NCI-H524 treated with DMSO at 0.1 percent for 48 hours (cell line): ENCODE measurements around the gene SLC24A5.

ENCODE experiments used
- DNase-seq: peaks from one replicate; lab custom pipeline; 2025; lab: John Stamatoyannopoulos, UW

SLC24A5 gene

DNA sequence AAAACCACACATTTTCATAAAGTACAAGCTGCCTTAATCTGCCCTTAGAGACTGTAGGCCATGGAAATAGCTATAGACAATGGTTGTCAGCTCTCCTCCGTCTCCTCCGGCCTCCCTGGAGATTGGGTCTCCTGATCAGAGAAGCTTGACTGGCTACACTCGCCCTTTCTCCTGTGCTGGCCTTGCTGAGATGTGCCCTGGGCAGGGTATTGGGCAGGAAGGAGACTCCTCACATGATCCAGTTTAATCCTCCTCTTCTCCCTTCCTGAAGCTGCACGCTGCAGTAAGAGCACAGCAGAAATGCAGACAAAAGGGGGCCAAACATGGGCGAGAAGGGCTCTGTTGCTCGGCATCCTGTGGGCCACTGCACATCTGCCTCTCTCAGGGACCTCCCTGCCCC is at the start of gene SLC24A5:
SLC24A5 (plus strand) TSS at position 246 of the 400 bp plus-strand sequence; CDS start at position 301, 55 bp downstream.
- no peak for DNase-seq

DNA sequence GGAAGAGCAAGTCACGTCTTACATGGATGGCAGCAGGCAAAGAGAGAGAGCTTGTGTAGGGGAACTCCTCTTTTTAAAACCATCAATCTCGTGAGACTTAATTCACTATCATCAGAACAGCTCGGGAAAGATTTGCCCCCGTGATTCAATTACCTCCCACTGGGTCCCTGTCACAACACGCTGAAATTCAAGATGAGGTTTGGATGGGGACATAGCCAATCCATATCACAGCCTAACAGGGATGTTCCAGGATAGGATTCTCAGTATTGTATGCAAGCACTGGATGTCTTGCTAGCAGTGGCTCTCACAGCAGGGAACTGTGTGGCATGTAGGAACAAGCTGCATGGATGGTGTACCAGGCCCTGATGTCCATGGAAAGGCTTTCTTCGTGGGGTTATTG is 47.8 kb upstream of the SLC24A5 start:
- DNase-seq: no peak

DNA sequence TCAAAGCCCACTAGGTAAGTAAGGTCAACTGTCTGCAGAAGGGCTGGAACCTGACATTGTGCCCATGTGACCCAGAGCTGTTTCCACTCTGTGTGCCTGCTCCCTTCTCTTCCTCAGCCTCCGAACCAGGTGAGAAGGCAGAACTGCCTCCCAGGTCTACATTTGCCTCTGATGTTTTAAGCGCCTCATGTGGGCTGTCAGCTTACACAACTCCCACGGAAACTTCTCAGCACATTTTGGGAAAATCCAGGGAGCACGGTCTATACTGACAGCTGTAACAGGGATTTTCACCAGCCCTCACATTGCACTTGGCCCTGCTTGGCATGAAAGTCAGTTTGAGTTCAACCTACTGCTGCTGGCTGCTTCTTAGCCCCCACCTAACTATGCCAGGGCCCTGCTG is 46.9 kb upstream of the SLC24A5 start:
- DNase-seq: no peak

DNA sequence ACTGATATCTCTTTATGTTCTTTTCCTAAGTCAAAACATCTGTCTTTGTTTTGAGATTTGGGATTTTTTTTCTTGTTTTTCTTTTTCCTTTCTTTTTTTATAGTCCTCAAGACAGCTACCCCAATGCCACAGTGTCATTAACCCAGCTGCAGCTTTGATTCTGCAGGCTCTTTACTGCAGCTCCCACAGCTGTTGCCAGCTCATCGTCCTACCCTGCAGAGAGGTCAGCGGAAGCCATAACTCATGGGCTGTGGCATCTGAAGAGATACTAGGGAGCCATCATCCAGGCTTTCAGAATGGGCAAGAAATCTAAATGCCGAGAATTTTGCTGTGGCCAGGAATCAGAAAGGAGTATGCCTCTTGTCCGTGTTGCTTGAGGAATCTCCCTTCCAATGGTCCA is 44.3 kb upstream of the SLC24A5 start:
- DNase-seq: no peak

DNA sequence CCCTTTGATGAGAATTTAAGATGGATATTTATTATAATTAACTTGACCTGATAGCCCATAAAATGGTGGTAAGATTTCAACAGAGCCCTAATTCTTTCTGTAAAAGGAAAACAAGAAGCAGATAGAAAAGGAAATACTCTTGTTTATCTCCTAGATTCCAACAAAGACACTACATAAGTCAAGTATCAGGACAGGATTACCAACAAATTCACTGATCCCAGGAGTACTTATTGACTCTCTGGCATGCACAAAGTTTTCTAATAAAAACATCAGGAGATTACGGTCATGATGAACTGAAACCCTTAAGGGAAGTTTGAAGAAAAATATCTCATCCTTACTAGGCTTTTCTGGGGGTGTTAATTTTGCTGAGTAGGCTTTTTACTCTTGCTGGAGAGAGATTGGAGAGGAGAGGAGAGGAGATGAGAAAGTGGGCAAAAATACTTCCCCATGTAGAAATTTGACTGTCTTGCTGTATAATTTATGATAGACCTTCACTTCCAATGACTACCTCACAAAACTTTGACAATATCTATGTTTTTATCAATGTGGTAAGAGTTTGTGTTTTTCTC is 43.1 kb upstream of the SLC24A5 start:
- DNase-seq: no peak

DNA sequence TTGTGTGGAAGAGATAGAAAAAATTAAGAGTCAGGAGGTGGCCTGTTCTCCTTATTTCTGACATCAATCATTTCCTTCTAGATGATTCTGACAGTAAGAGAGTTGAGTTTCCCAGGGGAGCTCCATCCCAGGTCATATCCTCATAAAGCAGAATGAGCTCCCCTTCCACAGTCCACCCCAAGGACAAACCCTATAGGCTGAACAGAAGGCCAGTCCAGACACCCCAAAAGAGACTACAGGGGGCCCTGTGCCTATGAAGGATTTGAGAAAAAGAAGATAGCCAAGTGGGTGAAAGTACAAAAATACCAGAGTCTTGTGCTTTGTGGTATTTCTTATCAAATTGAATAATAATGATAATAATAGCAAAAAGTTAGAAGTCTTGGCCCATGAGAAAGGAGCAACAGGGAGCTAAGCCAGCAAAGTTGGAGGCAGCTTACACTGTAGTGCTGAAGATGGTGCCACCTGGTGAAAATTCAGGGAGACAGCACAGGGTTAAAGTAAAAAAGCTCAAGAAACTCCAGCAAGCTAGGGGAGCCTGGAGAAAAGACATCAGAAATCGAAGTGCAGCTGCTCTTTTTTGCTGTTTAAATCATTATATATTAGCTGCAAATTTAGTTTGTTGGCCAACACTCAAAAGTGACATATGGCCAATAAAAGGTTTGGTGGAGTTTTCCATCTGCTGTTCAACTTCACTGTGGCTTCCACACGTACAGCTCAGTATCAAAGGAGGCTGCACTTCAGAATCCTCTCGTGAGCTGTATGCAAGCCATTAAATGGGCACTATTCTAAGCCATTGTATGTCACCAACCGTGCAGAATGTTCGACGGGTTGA is 35.8 kb upstream of the SLC24A5 start:
- peak; percentile 94 for DNase-seq

DNA sequence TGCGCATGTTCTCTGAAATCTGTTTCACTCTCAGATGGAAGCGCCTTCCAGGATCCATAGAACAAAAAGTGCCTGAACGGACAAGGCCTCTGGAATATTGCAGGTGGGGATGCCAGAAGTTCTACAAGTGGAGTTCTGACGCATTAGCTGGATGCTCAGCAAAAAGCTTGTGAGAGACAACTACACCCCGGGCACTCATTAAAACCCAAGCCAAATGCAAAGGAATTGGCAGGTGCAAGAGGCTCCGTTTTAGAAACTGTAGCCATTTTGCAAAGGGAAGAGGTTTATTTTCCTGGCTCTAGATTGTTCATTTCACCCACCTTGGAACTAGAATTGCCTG is 35.2 kb upstream of the SLC24A5 start:
- DNase-seq: no peak

DNA sequence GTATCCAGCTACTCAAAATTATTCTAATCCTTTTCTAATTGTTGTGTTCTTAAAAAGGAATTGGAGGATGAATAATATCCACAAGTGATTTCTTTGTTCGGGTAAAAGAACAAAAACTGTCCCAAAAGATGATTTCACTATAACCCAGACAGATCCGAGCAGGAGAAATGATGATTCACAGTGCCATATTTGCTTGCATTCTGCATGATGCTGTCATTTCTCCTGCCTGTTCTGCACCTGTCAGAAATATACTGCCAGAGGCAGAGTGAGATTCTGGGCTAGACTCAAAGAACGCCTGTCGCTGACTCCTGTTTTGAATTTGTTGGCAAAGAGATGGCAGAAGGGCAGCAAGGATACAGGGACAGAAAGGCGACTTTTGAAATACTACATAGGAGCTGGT is 34.7 kb upstream of the SLC24A5 start:
- DNase-seq: no peak

DNA sequence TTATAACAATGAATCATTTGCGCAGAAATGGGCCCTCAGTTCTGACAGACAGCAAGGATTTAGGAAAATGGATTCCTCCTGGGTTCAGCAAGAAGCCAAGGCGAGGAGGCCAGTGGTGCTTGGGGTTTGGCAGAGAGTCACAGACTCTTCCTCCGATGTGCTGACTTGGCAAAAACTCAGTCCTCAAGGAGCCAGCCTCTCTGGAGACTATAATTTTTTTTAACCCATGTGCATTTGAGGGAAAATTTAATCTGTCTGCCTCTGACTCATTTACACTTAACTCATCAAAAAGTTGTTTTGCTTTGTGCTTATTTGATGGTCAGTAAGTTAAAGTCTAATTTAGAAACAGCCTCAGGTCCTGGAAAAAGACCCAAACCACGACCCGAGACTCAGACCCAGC is 34.2 kb upstream of the SLC24A5 start:
- no peak for DNase-seq

DNA sequence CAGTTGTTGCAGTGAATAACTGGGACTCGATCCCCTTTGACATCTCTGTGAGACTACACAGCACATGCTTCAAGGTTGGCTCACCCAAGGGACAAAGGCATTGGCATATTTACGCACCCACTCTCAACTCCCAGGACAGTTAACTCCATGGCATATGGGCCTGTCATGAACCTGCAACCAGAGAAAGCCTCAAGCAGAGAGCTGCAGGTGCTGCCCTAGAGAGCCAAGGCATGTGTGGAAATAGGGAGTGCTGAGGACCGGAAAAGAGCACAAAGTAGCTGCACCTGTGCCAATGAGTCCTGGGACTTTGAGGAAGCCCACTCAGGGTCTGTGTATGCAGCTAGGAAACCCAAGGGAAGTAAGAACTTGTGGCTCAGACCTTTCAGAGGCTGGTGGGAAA is 32.9 kb upstream of the SLC24A5 start:
- no peak for DNase-seq

DNA sequence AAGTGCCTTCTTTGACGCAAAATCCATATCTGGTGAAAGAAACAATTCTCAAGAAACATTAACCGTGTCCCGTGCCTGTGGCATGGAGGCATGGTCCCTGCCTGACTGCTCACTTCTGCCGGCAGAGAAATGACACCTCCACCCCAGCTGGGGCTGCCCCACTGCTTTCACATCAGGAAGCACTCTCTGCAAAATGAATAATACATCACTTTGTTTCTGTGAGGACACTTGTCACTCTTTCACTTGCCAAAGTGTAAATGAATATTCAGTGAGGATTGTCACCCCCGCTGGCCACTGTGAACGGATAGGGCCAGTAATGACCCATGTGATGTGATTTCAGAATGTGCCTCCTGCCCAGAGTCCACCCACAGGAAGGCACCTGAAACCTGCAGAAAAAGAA is 31.1 kb upstream of the SLC24A5 start:
- DNase-seq: no peak

DNA sequence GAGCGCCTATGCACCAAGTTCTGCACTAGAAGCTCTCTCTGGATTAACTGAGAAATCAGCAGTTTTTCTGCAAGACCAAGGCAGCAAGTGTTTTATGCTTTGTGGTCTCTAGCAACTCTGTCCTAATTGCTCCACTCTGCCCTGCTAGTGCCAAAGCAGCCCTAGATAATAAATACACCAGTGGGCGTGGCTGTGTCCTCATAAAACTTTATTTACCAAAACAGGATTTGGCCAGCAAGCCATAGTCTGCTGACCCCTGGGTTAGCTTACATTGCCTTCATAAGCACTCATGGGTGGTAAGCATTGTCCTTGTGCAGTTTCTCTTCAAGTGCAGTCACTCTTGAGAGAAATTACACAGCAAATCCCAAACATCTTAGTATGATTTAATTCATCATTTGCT is 30.7 kb upstream of the SLC24A5 start:
- no peak for DNase-seq

DNA sequence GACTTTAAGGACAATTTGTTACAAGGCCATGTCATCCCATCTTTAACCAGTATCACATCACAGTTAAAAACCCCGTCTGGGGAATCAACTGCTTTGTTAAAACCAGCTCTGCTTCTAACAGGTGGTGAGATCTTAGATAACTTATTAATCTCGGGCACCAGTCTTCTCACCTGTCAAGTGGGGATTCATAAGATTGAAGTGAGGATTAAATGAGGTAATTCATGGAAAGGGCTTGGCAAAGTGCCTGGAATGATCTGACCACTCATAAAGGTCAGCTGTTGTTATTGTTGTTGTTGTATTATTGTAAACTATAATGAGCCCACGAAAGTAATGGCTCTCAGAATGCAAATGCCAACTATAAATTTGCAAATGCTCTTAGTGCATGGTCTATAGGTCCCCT is 30.1 kb upstream of the SLC24A5 start:
- DNase-seq: peak; percentile 92

DNA sequence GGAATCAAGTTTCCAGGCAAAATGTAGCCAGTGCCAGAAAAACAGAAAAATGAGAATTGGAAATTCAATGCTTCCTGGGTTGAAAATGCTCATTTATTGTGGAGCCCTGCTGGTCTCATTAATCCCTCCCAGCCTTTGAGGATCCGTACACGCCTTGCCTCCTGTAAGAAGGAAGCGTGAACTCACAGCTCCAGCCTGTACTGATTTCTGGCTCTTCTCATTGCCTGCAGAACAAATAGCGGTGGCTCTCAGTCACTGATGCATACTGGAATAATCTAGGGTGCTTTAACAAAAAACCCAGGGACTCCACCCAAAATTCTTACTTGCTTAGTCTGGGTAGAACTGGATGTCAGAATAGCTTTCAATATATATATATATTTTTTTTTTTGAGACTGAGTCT is 29.3 kb upstream of the SLC24A5 start:
- DNase-seq: peak; percentile 63

DNA sequence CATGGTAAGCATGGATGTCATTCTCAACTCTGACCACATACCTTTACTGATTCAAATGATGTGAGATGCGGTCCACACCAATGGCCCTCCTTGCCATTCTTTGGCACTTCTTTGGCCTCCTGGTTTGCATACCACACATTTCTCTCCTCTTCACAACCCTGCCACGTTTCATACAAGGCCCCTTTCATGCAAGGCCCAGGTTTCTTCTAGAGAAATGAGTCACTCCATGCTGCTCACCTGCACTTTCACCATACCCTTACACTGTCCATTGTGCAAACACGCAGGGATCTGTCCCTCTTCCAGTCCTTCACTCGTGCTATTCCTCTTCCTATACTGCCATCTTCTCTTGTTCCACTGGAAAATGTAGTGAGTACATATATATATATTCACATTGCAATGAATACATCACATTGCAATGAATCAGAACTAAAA is 24.4 kb upstream of the SLC24A5 start:
- no peak for DNase-seq

DNA sequence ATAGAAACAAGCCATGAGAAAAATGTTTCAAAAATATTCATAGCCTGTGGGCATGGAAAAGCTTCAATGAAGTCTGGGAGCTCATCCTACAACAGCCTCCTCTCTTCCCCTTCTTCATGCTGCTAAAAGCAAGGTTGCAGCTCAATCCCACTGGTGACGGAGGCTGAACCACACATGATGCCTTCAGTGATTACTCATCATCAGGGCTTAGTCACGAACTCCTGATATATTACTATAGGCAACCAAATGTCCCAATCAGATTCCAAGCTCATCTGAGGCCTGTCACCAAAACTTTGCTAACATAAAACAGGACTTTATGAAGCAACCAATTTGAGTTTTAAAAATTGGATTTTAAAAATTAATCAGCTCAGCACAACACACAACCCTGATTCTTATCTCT is 24.0 kb upstream of the SLC24A5 start:
- no peak for DNase-seq

DNA sequence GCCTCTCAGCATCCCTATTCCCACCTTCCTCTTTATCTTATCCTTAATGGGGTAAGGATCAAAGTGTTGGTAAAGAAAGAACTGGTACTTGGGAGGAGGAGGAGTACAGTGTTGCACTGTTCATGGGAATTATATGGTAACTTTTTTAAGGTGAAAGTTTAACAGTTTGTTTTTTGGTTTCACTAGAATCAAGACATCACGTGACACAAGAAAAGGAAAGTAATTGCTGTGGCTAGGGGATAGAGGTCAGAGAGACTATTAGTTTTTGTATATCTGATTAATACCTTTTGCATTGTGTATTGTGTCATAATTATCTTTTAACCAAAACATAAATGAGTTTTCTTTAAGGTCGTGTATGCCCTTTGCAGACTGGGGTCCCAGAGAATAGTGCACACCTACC is 23.5 kb upstream of the SLC24A5 start:
- DNase-seq: no peak

DNA sequence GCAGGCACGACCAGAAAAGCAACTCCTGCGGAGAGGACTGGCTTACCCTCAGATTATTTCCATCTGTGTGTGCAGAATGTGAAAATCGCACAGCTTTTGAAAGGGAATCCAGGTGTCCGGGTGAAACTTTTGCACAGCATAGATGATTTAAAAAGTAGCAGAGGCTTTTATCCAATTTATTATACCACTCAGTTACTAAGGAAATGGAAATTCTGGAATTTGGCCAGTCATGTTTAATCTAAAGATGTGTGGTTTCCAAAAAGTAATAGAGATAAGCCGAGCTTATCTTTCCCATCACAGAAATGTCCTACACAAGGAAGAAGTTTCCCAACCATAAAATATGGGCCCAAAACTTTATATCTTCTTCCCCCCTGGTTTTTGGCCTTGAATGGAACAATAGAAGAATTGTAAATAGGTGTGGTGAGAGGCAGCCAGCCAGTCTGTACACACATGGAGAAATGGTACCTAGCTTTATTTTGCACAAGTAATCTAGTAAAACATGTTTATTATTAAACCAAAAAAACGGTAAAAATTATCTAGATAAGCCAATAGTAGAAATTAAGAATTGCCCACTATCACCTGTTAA is 19.3 kb upstream of the SLC24A5 start:
- no peak for DNase-seq

DNA sequence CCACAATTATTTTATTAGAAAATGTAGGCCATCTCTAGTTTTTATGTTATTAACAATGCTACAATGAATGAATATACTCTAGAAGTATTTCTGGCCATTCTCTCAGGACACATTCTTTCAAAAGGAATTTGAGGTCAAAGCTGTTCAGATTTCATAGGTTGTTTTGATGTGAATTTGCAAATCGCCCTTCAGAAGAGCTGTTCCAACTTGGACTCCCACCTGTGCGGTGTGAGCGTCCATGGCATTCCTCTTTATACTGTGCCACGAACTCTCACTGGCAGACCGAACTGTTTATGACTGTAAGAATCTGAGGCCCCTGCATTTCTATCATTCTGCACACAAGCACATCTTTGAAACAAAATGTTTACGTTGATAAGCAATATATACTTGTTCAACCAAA is 18.6 kb upstream of the SLC24A5 start:
- no peak for DNase-seq

DNA sequence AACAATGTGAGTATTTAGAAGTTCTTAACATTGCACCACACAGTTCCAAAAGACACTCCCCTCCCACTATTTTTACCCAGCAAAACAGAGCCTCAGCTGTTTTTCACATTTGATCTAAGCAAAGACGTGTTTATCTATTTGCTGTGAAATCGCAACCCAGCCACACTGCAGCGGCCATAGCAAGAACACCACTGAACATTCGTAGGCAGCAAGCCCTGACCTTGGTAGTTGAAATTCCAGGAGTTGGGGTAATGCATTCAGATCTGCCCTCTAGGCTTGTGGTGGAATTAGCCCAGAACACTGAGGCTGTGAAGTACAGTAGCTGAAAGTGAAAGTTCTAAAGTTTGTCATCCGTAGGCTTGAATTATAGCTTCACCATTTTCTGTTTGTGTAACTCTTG is 17.1 kb upstream of the SLC24A5 start:
- DNase-seq: no peak

DNA sequence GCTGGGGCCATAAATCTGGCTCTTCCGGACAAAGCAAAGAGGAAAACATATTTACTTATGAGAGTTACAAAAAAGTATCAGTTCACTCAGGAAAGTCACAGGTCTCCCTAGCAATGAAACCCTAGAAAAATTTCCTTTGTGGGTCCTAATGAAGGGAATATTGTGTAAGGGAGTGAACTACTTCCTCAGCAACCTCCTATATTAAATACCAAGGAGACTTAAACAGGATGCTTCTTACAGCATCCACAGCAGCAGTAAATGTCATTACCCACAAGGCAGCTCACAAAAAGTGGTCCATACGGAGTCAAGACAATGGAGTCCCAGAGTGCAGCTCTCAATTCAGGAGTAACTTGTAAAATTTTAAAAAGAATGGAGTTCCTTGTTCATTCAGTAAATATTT is 14.9 kb upstream of the SLC24A5 start:
- DNase-seq: no peak

DNA sequence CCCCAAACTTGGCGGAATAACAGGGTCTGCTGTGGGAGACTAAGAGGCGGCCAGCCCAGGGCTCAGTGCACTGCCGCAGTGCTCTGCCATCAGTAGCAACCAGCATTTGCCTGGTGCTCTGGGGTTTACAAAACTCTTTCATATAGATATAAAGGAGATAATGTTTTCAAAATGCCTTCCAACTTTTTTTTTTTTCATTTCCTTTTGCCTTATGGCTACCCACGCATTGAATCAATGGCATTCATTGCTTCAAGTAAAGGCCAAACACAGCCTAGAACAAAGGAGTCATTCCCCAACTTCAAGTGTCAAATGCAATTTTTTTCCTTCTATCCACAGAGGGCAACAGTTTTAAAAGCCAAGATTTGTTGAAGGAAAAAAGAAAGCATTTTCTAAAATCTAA is 11.6 kb upstream of the SLC24A5 start:
- no peak for DNase-seq

DNA sequence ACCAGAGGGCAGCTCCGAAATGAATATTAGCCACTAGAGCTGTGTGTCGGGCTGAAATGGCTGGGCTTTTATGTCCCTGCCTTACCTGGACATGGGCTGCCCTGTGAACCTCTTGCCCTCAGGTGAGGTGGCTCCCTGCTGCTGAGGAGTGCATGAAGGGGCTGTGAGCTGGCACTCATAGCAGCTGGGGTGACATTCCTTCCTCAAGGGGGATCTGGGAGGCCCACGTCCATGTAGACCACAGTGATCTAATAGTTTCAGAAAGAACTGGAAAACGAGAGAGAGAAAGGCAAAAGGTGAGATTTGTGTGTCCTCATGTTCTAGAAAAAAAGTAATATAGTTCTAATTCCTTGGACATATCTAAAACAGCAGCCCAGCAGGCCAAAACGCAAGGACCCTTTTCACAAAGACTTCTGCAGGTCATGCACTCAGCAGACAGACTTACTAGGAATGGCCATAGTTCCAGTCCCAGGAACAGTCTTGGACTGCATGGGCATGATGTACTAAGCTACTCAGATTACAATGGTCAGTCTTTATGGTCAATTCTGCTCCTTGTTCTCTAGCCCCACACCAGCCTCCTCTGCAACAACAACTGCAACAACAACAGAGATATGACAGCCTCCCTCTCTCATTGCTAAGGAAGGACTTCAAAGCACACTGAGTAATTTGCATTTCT is 10.8 kb upstream of the SLC24A5 start:
- DNase-seq: no peak
